Breast epithelium (tissue), 4 donors: ENCODE data around the gene ANKRD40CL. TPM values are rescaled to one million over a fixed set of nuclear protein-coding genes. Genes with fewer than 3 reads are reported as not detected.
"Not testable (repeated sequence)": the region's sequence is repeated elsewhere in the genome, so short reads cannot be mapped to it uniquely, and the experiment has no call there.

Source experiments
- DNase-seq, 2 donors: peaks; one replicate each; pipeline ENCODE4 v3.0.0-alpha.2; 2019; ENCODE audit warnings: low spot score in 2 of 2
- H3K27ac ChIP-seq, 2 donors: fragments of 200-600 bp; sonication (generic) in 1 of 2; one replicate each; pipeline ENCODE4 v1.5.1; 2016 to 2019; ENCODE audit warnings: mild to moderate bottlenecking in 1 of 2
- H3K27me3 ChIP-seq, 2 donors: fragments of 200-600 bp; sonication (generic) in 1 of 2; one replicate each; pipeline versions ENCODE4 v1.5.1 to v1.6.0; 2017 to 2019; ENCODE audit warnings: control low read depth in 1 of 2, mild to moderate bottlenecking in 1 of 2
- H3K36me3 ChIP-seq: fragments of 200-600 bp; one replicate; pipeline ENCODE4 v1.5.1; 2019
- H3K4me1 ChIP-seq, 2 donors: fragments of 200-600 bp; sonication (generic); one replicate each; pipeline ENCODE4 v1.5.1; 2016 to 2019; ENCODE audit warnings: control low read depth in 1 of 2
- H3K4me3 ChIP-seq, 3 donors: fragments of 200-600 bp; sonication (generic); 1 replicate in 2 of 3; 2 replicates in 1 of 3; pipeline ENCODE4 v1.5.1; 2016 to 2019; ENCODE audit warnings: mild to moderate bottlenecking in 3 of 3, moderate library complexity in 2 of 3
- H3K9me3 ChIP-seq, 2 donors: fragments of 200-600 bp; sonication (generic) in 1 of 2; one replicate each; pipeline ENCODE4 v1.5.1; 2016 to 2019; ENCODE audit warnings: control low read depth in 1 of 2
- CTCF ChIP-seq, 3 donors: fragments of 450-650 bp; IDR thresholded peaks; one replicate each; pipeline ENCODE4 v1.5.1; 2016 to 2017; ENCODE audit warnings: antibody characterized with exemption in 3 of 3, mild to moderate bottlenecking in 3 of 3, moderate library complexity in 3 of 3
- POLR2A ChIP-seq: fragments of 450-650 bp; IDR thresholded peaks from one replicate; pipeline ENCODE4 v1.6.1; 2016; ENCODE audit warnings: antibody characterized with exemption, mild to moderate bottlenecking, moderate library complexity
- POLR2AphosphoS5 ChIP-seq, 3 donors: sonication (generic); formaldehyde crosslinking; IDR thresholded peaks; one replicate each; pipeline ENCODE4 v1.6.1; 2017; ENCODE audit warnings: antibody characterized with exemption in 3 of 3
- intact Hi-C: fragments of 100-400 bp; cut with DNase I; formaldehyde crosslinking; loops from one replicate; pipeline ENCODE4 v1.15.1; 2023; ENCODE audit warnings: low total_unique reads
- total RNA-seq, 3 donors: library from RNA; depleted of rRNA; stranded (reverse); fragments of >200 nt; gene quantifications; one replicate each; pipeline ENCODE4 v1.1.0, GENCODE V29; 2016

Gene ANKRD40CL
- total RNA-seq, 3 donors from 2014 or later: not detected

- Histone ChIP-seq H3K27me3 (no peaks in the 10 kb centered on the region), H3K4me3 (no peak overlapping the region), H3K27ac (no peak overlapping the region), H3K4me1 (peaks cover 0 to 10% of the 10 kb centered on the region in 2 donors), H3K36me3 (no peaks in the 10 kb centered on the region), H3K9me3 (no peaks in the 10 kb centered on the region)
- intact Hi-C loops: no loop called here
- no peak for DNase-seq
- TF ChIP-seq POLR2AphosphoS5 (IDR thresholded peaks at IDR 0.05) (no peak), POLR2A (no peak), CTCF (IDR thresholded peaks at IDR 0.05) (no peak)
Observed at GRCh38 chr17:50731575-50732460, 35.5 kb downstream of the ANKRD40CL start.

- intact Hi-C loops: no loop called here
- Histone ChIP-seq H3K4me3 (peak overlapping the region in 1 of 3 donors; percentile 5), H3K27me3 (no peaks in the 10 kb centered on the region), H3K27ac (no peak overlapping the region), H3K36me3 (no peaks in the 10 kb centered on the region), H3K9me3 (no peaks in the 10 kb centered on the region), H3K4me1 (peaks cover 0 to 11% of the 10 kb centered on the region in 2 donors)
- TF ChIP-seq CTCF (IDR thresholded peaks at IDR 0.05): no peak
- TF ChIP-seq POLR2A: no peak
- no peak for TF ChIP-seq POLR2AphosphoS5 (IDR thresholded peaks at IDR 0.05)
- no peak for DNase-seq
Observed at GRCh38 chr17:50728881-50729765, 38.2 kb downstream of the ANKRD40CL start.

- Histone ChIP-seq H3K4me3 (no peak overlapping the region), H3K36me3 (no peaks in the 10 kb centered on the region), H3K27me3 (no peaks in the 10 kb centered on the region), H3K4me1 (peaks cover 0 to 21% of the 10 kb centered on the region in 2 donors), H3K27ac (no peak overlapping the region), H3K9me3 (no peaks in the 10 kb centered on the region)
- intact Hi-C loops: no loop called here
- DNase-seq: no peak
- TF ChIP-seq CTCF (IDR thresholded peaks at IDR 0.05) (no peak), POLR2A (no peak), POLR2AphosphoS5 (IDR thresholded peaks at IDR 0.05) (no peak)
Observed at GRCh38 chr17:50728112-50728429, 39.2 kb downstream of the ANKRD40CL start.

GRCh38 chr17:50725769-50726655, 41.3 kb downstream of the ANKRD40CL start:
- intact Hi-C loops: no loop called here
- peaks cover 0 to 27% of the 10 kb centered on the region in 2 donors for H3K4me1 ChIP-seq

GRCh38 chr17:50724622-50725021, 42.7 kb downstream of the ANKRD40CL start:
- H3K4me3 ChIP-seq, H3K9me3 ChIP-seq, intact Hi-C loops, H3K27ac ChIP-seq, DNase-seq, H3K27me3 ChIP-seq, H3K36me3 ChIP-seq: not testable (repeated sequence)
- peaks cover 0 to 27% of the 10 kb centered on the region in 2 donors for H3K4me1 ChIP-seq

More at GRCh38 chr17:50725769-50726655, 41.3 kb downstream of the ANKRD40CL start:
- Histone ChIP-seq H3K4me3 (no peak overlapping the region), H3K27me3 (no peaks in the 10 kb centered on the region), H3K27ac (no peak overlapping the region), H3K9me3 (no peaks in the 10 kb centered on the region), H3K36me3 (no peaks in the 10 kb centered on the region)
- DNase-seq: no peak
- TF ChIP-seq POLR2AphosphoS5 (IDR thresholded peaks at IDR 0.05) (no peak), POLR2A (no peak), CTCF (IDR thresholded peaks at IDR 0.05) (no peak)
